NCI-H1417 treated with DMSO at 0.1 percent for 48 hours (cell line): Measurements from ENCODE around the gene NFIX.

Experiments
- DNase-seq: peaks from one replicate; lab custom pipeline; 2025; lab: John Stamatoyannopoulos, UW

Gene NFIX

DNA sequence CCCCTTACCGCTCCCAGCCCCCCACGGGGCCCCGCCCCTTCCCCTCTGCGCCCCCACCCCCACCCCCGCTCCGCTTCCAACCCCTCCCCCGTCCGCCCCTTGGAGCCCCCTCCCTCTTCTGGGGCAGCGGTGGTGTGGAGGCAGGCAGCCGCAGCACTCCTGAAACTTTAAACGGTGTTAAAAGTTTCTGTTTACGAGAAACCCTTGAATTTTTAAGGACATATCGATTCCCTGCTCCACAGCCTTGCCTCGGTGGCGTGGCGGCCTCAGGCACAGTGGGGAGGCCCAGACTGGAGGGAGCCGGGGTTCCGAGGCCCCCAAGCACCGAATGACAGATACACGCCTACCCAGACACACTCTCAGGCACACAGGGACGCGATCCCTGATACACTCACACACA, 4.8 kb upstream of the NFIX start:
- DNase-seq = no peak

DNA sequence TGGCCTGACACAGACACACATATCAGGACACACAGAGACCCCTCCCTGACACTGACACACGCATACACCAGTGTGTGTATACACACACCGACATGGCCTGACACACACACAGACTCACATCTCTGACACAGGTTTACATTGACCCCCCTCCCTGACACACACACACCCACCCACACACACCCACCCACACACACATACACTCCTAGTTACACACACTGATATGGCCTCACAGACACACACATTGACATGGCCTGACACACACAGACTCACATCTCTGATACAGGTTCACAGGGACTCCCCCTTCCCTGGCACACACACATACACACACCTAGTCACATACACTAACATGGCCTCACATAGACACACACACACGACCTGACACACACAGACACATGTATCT, 4.4 kb upstream of the NFIX start:
- no peak for DNase-seq

DNA sequence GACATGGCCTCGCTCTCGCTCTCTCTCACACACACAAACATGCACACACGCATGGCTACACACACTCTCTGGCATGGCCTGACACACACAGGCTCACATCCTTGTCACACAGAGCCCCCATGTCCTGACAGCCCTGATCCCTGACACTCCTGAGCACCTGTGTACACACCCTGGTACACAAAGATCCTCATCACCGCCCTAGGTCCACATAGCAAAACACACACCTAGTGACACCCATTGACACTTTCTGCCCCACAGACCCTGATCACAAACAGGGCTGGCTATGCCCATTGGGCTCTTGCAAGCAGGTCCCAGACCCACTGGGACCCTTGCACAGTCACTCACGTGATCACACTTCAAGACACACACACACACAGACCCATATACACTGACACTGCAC, 4.0 kb upstream of the NFIX start:
- no peak for DNase-seq

DNA sequence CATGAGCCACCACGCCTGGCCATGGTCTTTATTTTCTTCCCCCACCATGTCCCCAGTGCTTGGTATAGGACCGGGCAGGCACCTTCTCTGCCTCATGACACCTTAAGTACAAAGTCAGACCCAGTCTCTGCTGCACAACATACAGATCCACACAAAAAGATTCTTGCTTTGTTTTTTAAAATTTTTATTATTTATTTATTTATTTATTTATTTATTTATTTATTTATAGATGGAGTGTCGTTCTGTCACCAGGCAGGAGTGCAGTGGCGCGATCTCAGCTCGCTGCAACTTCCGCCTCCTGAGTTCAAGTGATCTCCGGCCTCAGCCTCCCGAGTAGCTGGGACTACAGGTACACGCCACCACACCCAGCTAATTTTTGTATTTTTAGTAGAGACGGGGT, 2.5 kb upstream of the NFIX start:
- DNase-seq = no peak

DNA sequence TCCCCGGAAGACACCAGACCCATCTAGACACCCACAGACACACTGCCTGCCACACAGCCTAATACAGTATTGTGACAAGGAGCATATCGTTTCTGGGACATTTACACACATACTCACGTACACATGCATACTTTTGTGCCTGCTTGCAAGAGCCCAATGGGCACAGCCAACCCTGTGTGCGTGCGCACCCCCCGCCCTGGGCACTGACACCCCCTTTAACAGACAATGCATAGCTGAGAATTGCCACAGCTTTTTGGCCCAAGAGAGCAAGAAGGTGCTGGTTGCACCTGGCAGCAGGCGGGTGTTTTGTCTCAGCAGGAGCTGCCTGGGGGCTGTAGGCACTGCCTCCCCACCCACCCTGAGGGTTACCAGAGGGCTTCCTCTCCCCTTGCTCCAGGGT, 1.7 kb upstream of the NFIX start:
- no peak for DNase-seq

DNA sequence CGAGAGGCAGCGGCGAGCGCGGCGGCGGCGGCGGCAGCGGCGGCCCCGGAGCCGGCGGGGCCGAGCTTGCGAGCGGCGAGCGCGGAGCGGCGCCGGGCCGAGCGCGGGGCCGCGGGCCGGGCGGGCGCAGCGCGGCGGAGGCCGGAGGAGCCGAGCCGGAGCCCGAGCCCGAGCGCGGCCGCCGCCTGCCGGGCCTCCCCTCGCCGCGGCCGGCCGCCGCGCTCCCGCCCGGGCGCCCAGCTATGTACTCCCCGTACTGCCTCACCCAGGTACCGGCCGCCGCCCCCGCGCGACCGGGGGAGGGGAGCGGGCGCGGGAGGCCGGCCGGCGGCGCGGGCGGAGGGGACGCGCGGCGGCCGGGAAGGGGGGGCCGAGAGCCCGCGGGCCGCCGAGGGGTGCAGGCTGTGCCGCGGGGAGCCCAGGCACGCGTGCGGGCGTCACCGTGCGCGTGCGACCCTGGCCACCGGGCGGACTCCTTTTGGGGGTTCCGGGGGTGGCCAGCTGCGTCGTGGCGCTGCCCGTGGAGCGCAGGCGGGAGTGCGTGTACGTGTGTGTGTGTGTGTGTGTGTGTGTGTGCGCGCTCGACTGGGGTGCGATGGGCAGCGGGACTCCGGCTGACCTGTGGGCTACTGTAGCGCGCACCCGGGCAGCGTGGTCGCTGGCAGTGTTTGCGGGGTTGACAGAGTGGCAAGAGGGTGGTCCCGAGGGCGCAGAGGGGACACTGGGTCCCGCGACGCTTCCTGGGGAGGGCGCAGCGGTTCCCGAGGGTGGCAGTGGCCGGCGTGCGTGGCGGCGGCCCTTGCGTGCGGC, 526 bp downstream of the NFIX start:
- no peak for DNase-seq

DNA sequence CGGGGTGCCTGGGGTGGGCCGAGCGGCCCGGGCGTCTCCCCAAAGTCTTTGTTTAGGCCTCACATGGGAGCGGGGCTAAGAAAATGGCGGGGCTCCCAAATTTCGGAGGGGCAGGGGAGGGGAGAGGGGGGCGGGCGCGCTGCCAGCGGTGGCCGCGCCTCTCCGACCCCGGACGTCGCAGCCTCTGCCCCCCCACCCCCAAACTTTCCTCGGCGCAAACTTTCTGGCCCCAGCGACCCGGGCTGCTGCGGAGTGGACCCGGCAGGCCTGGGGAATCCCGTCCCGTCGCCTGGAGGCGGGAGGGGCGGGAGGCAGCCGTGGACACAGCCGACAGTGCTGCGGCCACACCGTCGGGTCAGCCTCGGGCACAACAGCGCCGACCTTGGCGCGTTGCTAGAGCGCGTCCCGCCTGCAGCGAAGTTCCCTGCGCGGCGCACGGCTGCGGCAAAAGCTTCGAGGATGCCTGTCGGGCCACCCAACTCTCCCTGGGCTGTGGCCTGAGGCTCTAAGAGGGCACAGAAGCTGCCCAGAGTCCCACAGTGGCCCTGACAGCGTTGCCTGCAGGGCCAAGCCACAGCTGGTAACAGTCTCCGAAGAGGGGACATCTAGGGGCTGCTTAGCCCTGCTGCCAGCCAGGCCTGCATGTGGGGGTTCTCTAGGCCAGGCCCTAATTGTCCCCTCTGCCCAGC, 1.3 kb downstream of the NFIX start:
- DNase-seq = no peak

DNA sequence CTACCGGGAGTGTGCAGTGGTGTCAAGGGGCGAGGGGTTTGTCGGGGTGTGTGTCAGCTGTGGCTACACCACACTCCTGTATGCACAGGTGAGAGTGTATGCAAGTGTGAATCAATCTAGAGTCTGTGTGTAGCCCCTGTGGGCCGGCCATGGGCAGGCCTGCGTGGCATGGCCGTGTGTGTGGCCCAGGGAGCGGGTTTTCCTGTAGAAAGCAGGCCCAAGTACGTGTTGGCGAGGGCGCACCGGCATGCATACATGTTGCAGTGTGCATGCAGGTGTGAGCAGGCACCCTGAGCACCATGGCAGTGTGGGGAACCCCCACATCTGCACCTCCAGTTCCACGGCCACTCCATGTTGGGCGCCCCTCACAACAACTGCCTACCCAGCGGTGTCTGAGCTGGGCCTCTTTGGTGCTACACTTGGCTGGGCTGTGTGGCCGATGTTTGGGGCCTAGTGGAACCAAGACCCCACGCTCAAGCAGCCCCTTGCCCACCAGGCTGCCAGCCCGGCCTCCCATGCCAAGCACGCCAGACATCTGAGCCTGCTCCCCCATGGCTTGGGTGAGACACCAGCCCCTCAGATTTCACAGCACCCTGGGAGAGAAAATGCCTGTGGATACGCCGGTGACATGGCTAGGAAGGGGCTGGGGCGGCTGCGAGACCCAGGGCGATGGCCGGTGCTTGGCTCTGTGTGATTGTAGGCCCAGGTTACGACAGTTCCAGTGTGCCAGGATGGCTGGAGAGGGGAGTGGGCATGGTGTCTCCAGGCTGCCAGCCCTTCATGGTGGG, 2.1 kb downstream of the NFIX start:
- DNase-seq = no peak

DNA sequence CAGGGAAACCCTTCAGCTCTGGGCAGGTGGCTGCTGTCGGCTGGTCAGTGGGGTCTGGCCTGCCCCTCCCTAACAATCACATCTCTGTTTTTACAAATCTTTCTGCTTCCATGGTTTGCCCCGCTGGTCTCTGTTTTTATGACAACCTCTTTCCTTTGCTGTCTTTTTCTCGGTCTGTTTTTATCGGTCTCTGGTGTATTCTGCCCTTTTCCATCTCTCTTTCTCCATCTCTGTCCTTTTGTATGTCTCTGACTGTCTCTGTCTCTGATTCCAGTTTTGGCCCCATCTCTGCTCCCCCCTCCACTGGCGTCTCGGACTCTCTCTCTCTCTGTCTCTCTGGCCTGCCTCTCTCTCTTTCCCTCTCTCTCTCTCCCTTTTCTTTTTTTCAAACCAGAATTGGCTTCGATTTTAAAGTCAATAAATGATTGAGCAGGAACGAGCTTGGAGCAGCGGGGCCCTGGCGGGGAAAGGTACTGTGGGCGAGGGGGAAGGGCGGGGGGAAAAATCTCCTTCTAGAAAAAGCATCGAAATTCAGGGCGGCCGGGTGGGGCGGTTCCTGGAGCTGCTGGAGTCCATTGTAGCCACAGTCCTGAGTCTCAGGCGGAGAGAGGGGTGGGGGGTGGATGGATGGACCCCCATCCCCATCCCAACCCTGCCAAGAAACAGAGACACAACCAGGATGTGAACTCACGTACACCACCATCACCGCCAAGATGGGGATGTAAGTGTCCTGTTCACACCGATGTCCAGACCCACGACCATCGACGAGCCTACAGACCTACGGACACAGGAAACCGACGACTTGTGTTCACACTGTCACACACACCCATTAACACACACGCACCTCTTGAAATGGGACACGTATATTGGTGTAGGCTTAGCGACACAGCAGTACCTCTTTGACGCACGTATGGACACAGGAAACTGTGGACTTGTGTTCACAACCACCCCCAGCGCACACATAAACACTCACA, 3.0 kb downstream of the NFIX start:
- no peak for DNase-seq

DNA sequence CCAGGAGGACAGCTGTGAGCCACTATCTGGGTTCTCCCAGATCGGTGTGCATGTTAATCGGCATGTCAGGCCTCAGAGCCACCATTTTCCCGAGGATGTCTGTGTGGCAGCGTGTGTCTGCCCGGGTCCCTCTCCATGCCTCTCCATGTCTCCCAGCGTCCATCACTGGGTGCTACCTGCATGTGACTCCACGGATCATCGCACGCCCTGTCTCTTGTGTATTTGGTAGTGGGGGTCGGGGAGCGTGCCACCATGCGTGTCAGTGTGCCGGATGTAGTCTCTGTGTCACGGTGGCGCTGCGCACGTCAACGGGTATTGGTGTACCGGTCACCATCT, 5.9 kb downstream of the NFIX start:
- no peak for DNase-seq

DNA sequence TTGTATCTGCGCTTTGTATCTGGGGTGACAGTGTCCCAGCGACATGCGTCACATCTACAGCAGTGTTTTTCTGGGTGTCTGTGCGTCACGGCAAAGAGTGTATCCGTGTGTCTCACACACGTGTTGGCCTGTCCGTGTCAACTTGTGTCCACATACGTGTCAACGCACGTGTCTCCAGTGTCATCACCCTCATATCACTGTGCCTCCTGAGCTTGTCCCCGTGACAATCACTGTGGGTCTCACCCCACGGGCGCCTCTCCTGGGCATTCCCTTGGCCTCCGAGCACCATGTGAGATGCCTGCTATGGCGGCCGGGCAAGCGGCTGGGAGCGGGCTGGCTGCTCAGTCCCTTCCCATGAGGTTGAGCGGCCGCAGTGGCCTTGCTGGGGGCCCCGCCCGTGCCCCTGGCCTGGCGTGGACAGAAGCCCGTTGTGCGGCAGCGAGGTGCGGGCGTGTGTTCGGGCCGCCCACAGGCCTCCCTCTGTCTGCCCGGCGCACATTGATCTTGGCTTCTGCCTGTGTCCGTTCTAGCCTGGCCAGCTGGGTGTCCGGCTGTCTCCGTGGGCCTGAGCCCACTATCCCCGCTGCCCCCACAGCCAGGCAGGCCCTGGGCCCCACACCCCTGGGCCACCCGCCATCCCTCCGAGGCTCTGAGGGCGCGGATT, 6.4 kb downstream of the NFIX start:
- no peak for DNase-seq

DNA sequence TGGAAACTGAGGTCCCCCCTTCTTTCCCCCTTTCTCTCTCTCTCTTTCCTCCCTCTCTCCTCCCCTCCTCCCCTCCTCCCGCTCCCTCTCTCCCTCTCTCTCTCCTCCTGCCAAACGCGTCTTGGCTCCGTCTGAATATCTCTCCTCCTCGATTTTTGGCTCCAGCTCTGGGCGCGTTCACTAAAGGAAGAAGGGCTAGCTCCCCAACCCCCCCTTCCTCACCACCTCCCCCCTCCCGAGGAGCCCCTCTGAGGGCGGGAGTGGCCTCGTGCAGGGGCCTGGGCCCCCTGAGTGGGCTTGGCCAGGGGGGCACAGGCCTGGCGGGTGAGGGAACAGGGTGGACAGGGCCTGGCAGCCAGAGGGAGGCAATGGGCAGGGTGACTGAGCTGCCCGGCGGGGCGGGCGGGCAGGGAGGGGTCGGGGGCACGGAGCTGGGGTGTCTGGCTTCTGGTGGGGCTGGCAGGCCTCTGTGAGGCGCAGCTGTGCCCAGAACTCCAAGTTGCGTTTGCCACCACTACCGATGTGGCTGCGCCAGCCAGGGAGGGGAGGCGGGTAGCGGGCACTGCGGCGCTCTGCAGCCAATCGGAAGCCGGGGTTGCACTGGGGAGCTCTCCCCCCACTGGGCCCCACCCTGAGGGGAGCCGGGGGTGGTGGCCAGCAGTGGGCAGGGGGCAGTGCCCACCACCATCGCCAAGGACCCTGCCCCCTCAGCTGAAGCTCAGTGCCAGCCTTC, 7.1 kb downstream of the NFIX start:
- DNase-seq = no peak

DNA sequence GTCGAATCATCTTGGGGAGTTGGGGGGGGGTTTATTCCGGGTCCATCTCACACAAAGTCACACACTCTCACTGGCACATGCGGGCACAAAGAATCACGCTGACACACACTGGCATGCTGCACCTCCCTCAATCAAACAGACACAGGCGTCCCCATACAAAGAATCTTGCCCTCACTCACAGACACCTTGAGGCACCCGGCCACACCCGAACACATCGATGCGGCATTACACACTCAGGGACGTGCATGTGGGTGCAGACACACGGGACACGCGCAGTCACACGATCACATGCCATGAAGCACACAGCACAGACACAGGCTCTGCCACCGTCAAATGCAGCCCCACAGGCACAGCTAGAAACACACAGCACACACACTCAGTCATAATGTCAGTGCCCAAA, 7.8 kb downstream of the NFIX start:
- DNase-seq = no peak

DNA sequence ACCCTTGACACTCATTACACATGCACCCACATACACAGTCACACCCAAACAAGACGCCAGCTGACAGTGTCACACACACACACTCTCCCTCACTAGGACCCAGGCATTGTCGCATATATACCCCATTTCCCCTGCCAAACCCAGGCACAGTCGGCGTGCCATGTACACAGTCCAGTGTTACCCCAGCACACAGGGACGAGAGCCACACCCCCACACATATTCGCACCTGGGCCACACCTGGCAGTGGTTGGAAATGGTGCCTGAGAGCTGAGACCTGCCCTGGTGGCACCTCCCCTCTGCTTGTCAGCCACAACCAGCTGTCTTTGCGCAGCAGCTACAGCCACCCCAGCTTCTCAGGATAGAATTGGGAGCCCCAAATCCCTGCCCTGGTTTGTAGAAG, 9.0 kb downstream of the NFIX start:
- no peak for DNase-seq

DNA sequence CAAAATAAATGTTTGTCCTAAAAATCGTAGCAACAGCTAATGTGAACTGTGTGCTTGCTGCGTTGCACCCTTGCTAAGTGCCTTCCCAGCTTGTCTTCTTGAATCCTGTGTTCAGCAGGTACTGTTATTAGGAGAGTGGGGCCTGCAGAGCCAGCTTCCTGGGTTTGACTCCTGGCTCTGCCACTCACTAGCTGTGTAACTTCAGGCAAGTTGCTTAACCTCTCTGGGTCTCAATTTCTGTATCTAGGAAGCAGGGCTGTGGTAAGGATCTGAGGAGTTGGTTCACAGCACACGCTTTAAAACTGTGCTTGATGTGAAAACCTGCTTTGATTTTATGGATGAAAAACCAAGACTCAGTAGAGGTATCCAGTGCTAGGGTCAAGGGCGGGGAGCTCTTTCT, 10.0 kb downstream of the NFIX start:
- DNase-seq = no peak

DNA sequence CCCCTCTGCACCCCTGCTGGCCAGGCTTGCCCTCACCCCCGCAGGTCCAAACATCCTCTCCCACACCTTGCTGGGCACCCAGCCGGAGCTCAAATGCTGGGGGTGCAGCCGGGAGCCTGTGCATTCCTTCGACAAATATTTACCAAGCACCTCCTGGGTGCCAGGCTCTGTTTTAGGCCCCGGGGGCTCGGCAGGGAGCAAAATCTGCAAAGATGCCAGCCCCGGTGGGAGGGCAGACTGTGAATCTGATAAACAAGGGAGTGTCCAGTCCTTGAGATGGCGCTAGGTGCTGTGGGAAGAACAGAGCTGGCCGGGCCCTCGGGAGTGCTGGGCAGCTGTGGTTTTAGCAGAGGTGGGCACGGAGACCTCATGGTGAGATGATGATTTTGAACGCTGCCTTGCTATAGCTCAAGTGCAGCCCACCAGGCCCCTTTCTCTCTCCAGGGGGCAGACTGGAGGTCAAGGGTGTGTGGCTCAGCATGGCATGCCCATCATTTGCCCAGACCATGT, 10.6 kb downstream of the NFIX start:
- no peak for DNase-seq

DNA sequence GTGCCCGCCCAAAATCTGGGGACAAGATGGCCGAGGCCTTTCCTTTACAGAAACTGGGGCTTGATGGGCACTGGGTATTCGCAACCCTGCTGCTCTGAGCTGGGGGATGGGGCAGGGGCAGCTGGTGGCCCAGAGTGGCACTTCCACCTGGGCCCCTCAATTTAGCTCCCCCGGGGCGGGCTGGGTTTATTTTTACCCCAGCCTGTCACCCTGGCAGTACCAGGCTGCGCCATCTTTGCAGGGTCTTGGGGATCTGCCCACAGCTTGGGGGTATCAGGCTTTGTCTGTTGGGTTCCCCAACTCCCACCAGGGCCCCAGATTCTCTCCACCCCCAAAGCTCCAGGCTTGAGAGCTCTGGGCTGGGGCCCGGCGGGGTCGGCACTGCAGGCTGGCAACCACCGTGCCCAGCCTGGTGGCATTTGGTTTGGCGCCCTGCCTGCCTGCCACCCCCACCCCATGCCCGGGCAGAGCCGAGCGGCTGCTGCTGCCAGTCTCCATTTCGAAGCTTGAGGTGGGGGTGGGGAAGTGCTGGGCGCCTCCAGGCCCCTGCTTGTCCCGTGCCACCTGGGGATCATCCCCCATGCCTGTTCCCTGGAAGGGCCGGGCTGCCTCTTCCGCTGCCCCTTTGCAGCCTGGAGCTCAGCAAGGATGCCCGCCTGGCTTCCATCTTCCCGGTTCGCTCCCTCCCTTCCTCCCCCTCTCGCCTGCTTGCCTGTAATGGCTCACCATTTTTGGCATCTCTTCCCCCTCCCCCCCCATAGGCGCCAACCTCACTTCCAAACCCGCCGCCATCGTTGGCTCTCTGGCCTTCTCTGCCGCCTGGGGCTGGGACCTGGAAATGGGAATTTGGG, 11.4 kb downstream of the NFIX start:
- DNase-seq = no peak

DNA sequence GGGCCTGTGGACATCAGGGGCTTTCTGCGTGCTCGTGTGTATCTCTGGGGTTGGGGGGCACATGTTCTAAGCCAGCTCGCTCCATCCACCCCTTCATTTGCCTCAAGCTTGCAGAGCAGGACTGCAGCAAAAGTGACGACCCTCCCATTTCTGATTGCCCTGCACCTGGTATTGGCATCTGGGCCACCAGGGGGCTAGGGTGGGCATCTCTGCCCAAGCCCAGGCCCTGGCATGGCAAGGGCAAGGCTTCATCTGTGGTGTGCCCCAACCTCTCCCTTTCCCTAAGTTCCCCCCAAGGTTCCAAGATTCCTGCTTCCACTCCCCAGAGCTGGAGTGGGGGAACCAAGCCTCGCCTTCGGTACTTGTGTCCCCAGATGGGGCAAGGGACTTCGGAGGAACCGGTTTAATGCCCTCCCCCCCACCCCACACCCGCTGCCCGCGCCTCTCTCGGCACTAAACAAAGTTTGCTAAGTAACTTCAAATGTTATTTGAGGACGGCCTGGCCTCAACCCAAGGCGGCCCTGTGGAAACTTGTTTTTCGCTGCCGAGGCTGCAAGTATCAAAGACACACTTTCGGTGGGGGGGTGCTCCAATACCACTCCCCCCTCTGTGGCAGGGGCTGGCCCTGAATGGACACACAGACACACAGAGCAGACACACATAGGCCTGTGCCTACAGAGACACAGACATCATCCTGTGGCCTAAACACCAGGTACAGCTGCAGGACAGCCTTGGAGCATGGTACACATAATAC, 12.2 kb downstream of the NFIX start:
- no peak for DNase-seq
